HL-60 (cell line): ENCODE measurements around the gene NRXN3.

Source experiments
- DNase-seq, 2 experiments: peaks; one replicate each; pipeline ENCODE4 v3.0.0-alpha.2; 2010 to 2020; ENCODE audit warnings: low read depth in 1 of 2, low spot score in 1 of 2
- H3K27ac ChIP-seq: fragments of 250-450 bp; sonication (Bioruptor Pico); replicated peaks from 2 replicates; pipeline ENCODE4 v1.5.1; 2020; ENCODE audit warnings: mild to moderate bottlenecking, moderate library complexity
- H3K27me3 ChIP-seq: fragments of 250-450 bp; sonication (Bioruptor Pico); 2 replicates; pipeline ENCODE4 v1.5.1; 2021; ENCODE audit warnings: mild to moderate bottlenecking, moderate library complexity; ENCODE audit not compliant: insufficient read depth, poor library complexity, severe bottlenecking
- H3K4me3 ChIP-seq: replicated peaks from 2 replicates; pipeline ENCODE4 v1.5.1; 2011; ENCODE audit warnings: mild to moderate bottlenecking, control low read depth, low read length; ENCODE audit not compliant: insufficient read depth
- GABPA ChIP-seq: IDR thresholded peaks from 2 replicates; pipeline ENCODE4 v1.6.1; 2012; ENCODE audit warnings: low read depth
- POLR2AphosphoS5 ChIP-seq: IDR thresholded peaks from 2 replicates; pipeline ENCODE4 v1.6.1; 2012; ENCODE audit warnings: low read depth
- SPI1 ChIP-seq: IDR thresholded peaks from 2 replicates; pipeline ENCODE4 v1.6.1; 2012; ENCODE audit warnings: low read depth, mild to moderate bottlenecking, borderline replicate concordance
- TF ChIP-seq, protein P1 (sequence below): IDR thresholded peaks from one replicate; pipeline ENCODE4 v1.5.1; 2011; ENCODE audit warnings: low read length, control low read depth, inconsistent platforms; ENCODE audit not compliant: insufficient read depth
- TF ChIP-seq, protein P2 (sequence below): IDR thresholded peaks from 2 replicates; pipeline ENCODE4 v1.6.1; 2012; ENCODE audit warnings: low read depth; ENCODE audit not compliant: insufficient replicate concordance

NRXN3 gene

DNA sequence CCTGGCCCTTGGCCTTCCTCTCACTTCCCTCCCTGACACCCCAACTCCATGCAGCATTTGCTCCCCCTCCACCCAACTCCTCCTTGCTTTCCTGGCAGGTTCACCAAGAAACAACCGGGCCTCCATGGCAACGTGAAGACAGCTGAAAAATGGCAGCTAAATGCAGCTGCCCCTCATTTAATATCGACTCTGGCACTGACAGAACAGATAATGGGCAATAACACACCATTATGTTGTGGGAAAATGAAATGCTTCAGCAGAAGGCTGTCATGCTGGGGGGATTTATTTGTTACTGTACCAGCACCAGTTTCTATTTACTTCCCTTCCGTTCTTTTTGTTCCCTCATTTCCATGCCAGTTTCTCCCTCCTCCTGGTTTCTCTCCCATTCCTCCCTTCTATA is 440.8 kb downstream of the NRXN3 start:
- DNase-seq, result no peak
- no peak overlapping the region for H3K4me3 ChIP-seq
- H3K27ac ChIP-seq, result no peak overlapping the region
- no peaks in the 10 kb centered on the region for H3K27me3 ChIP-seq
- TF ChIP-seq SPI1 (no peak), POLR2AphosphoS5 (no peak), GABPA (no peak)
- TF ChIP-seq, protein P1, sequence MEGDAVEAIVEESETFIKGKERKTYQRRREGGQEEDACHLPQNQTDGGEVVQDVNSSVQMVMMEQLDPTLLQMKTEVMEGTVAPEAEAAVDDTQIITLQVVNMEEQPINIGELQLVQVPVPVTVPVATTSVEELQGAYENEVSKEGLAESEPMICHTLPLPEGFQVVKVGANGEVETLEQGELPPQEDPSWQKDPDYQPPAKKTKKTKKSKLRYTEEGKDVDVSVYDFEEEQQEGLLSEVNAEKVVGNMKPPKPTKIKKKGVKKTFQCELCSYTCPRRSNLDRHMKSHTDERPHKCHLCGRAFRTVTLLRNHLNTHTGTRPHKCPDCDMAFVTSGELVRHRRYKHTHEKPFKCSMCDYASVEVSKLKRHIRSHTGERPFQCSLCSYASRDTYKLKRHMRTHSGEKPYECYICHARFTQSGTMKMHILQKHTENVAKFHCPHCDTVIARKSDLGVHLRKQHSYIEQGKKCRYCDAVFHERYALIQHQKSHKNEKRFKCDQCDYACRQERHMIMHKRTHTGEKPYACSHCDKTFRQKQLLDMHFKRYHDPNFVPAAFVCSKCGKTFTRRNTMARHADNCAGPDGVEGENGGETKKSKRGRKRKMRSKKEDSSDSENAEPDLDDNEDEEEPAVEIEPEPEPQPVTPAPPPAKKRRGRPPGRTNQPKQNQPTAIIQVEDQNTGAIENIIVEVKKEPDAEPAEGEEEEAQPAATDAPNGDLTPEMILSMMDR, result no peak
- TF ChIP-seq, protein P2, sequence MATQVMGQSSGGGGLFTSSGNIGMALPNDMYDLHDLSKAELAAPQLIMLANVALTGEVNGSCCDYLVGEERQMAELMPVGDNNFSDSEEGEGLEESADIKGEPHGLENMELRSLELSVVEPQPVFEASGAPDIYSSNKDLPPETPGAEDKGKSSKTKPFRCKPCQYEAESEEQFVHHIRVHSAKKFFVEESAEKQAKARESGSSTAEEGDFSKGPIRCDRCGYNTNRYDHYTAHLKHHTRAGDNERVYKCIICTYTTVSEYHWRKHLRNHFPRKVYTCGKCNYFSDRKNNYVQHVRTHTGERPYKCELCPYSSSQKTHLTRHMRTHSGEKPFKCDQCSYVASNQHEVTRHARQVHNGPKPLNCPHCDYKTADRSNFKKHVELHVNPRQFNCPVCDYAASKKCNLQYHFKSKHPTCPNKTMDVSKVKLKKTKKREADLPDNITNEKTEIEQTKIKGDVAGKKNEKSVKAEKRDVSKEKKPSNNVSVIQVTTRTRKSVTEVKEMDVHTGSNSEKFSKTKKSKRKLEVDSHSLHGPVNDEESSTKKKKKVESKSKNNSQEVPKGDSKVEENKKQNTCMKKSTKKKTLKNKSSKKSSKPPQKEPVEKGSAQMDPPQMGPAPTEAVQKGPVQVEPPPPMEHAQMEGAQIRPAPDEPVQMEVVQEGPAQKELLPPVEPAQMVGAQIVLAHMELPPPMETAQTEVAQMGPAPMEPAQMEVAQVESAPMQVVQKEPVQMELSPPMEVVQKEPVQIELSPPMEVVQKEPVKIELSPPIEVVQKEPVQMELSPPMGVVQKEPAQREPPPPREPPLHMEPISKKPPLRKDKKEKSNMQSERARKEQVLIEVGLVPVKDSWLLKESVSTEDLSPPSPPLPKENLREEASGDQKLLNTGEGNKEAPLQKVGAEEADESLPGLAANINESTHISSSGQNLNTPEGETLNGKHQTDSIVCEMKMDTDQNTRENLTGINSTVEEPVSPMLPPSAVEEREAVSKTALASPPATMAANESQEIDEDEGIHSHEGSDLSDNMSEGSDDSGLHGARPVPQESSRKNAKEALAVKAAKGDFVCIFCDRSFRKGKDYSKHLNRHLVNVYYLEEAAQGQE, result no peak

DNA sequence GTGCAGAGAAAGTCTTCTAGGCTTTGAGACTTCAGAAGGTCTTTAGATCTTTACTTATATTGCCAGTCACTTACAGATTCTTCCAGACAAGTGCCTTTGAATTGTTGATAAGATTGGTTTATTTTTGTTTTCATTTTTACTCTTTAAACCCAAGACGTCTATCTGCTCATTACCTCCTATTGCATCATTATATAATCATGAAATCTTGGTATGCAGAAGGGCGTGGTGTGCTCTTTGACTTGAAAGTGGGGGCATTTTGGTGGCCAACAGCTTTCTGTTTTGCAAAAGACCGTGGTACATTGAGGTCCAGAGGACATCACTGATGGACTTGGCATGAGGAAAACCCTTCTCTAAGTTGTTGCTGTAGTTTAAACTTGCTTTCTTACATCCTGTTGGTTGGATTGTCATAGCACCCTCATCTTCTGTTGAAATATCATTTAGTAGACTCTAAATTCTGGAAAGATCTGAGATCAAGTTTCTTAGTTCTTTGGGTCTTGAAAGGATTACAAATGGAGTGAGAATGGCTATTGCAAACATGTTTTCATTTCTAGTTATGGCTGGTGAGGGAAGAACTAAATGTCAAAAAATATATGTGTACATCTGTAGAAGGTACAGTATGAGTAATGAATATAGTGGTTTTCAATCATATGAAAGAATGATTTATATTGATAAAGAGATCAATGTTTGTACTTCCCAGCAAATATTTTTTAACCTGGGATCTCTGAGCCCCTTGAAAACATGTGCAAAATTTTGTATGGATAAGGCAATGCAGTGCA is 441.8 kb downstream of the NRXN3 start:
- Histone ChIP-seq H3K27me3 (no peaks in the 10 kb centered on the region), H3K27ac (no peak overlapping the region), H3K4me3 (no peak overlapping the region)
- TF ChIP-seq, protein P2, result no peak
- TF ChIP-seq POLR2AphosphoS5 (no peak), GABPA (no peak), SPI1 (no peak)
- TF ChIP-seq, protein P1, result no peak
- DNase-seq, result no peak

GRCh38 chr14:78612666-78613065 is 442.5 kb downstream of the NRXN3 start:
- TF ChIP-seq, protein P1, result no peak
- TF ChIP-seq, protein P2, result no peak
- TF ChIP-seq GABPA (no peak), SPI1 (no peak), POLR2AphosphoS5 (no peak)
- no peaks in the 10 kb centered on the region for H3K27me3 ChIP-seq
- no peak for DNase-seq
- no peak overlapping the region for H3K4me3 ChIP-seq
- no peak overlapping the region for H3K27ac ChIP-seq
